Measurements from ENCODE around the gene ADPGK.

The ADPGK gene

DNA sequence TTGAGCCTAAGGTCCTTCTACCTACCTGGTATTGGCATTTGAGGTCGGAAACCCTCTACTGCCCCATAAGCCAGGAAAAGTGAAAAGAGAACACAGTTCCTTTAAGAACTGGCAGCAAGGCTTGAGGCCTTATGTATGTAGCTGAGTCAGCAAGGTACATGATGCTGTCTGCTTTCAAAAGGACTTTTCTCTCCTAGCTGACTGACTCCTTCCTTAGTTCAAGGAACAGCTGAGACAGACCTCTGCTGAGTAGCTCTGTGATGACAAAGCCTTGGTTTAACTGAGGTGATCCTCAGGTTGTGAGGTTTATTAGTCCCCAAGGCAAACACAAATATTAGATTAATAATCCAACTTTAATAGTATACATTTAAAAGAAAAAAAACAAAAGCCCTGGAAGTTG is 45.8 kb downstream of the ADPGK start:
- no peak for TF ChIP-seq CTCF (IDR thresholded peaks at IDR 0.05; ENCODE audit: control extremely low read depth, extremely low read depth, low read depth, missing control alignments)
- CTCF ChIA-PET: interaction anchor here (4.0 kb wide), 1 partner anchor 16 kb away, joined by 28 read pairs; no protein-coding TSS in a partner anchor
- no peak for DNase-seq (ENCODE audit: extremely low spot score)
- POLR2A ChIA-PET: no interaction called here

- CTCF ChIA-PET: interaction anchor here (1.4 to 6.9 kb wide), 3 partner anchors 12 to 43 kb away, joined by 3 to 74 read pairs (median 5); no protein-coding TSS in a partner anchor
- POLR2A ChIA-PET: no interaction called here
- DNase-seq (ENCODE audit: extremely low spot score): no peak
- no peak for TF ChIP-seq CTCF (IDR thresholded peaks at IDR 0.05; ENCODE audit: control extremely low read depth, extremely low read depth, low read depth, missing control alignments)
These were observed 46.5 kb downstream of the ADPGK start for GRCh38 chr15:72737061-72737460.

- TF ChIP-seq CTCF (IDR thresholded peaks at IDR 0.05; ENCODE audit: control extremely low read depth, extremely low read depth, low read depth, missing control alignments): no peak
- ChIA-PET POLR2A (no interaction called here), CTCF (interaction anchor here (0.8 to 6.9 kb wide), 5 partner anchors 8 to 136 kb away, joined by 3 to 74 read pairs (median 4); no protein-coding TSS in a partner anchor)
- no peak for DNase-seq (ENCODE audit: extremely low spot score)
These were observed 48.4 kb downstream of the ADPGK start for GRCh38 chr15:72735111-72735510.

DNA sequence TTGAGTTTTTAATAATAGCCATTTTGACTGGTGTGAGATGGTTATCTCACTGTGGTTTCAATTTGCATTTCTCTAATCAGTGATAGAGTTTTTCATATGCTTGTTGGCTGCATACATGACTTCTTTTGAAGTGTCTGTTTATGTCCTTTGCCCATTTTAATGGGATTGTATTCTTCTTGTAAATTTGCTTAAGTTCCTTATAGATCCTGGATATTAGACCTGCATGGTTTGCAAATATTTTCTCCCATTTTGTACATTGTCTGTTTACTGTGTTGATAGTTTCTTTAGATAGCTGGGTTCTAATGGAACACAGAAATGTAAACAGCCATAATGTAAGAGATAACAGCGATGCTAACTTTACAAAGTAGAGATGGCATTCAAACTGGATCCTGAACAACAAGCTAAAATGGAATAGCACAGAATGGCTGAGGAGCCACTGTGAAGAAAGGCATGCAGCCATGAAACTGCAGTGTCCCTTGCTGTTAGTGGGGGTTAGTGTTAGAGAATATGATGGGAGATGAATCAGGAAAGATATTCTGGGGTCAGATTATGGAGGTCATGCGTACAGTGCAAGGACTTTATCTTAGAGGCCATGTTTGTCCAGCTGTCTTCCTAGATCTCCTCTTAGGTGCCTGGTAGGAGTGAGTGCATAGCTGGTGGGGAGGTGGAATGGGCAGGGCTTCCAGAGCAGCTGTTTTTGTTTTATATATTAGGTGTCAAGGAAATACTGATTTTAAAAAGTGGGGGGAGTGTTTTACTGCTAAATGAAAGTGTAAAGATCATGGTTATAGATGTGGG is 49.4 kb downstream of the ADPGK start:
- DNase-seq (ENCODE audit: extremely low spot score): no peak
- POLR2A ChIA-PET: interaction anchor here (0.6 kb wide), 1 partner anchor 48 kb away, joined by 8 read pairs; no protein-coding TSS in a partner anchor
- CTCF ChIA-PET: interaction anchor here (0.9 to 6.9 kb wide), 7 partner anchors 9 to 135 kb away, joined by 3 to 74 read pairs (median 3); no protein-coding TSS in a partner anchor
- no peak for TF ChIP-seq CTCF (IDR thresholded peaks at IDR 0.05; ENCODE audit: control extremely low read depth, extremely low read depth, low read depth, missing control alignments)

GRCh38 chr15:72732516-72732915 is 51.0 kb downstream of the ADPGK start:
- CTCF ChIA-PET: interaction anchor here (6.9 kb wide), 1 partner anchor 10 kb away, joined by 74 read pairs; no protein-coding TSS in a partner anchor
- no peak for DNase-seq (ENCODE audit: extremely low spot score)
- POLR2A ChIA-PET: no interaction called here
- no peak for TF ChIP-seq CTCF (IDR thresholded peaks at IDR 0.05; ENCODE audit: control extremely low read depth, extremely low read depth, low read depth, missing control alignments)

- no peak for TF ChIP-seq CTCF (IDR thresholded peaks at IDR 0.05; ENCODE audit: control extremely low read depth, extremely low read depth, low read depth, missing control alignments)
- DNase-seq (ENCODE audit: extremely low spot score): no peak
- CTCF ChIA-PET: interaction anchor here (4.0 to 6.9 kb wide), 2 partner anchors 10 to 13 kb away, joined by 19 to 74 read pairs; no protein-coding TSS in a partner anchor
- POLR2A ChIA-PET: no interaction called here
These were observed 51.5 kb downstream of the ADPGK start for GRCh38 chr15:72732086-72732485.
